Measurements from ENCODE around the gene CEP55.

Gene CEP55

GRCh38 chr10:93469454-93469853, 27.0 kb upstream of the CEP55 start:
- DNase-seq (ENCODE audit: low spot score), result no peak

- no peak for DNase-seq (ENCODE audit: low spot score)
Observed at GRCh38 chr10:93471110-93471651, 25.2 kb upstream of the CEP55 start.

GRCh38 chr10:93473161-93473560, 23.3 kb upstream of the CEP55 start:
- no peak for DNase-seq (ENCODE audit: low spot score)

- DNase-seq (ENCODE audit: low spot score), result no peak
Observed at GRCh38 chr10:93473804-93474472, 22.5 kb upstream of the CEP55 start.

GRCh38 chr10:93475227-93475626, 21.2 kb upstream of the CEP55 start:
- no peak for DNase-seq (ENCODE audit: low spot score)

- no peak for DNase-seq (ENCODE audit: low spot score)
Observed at GRCh38 chr10:93475871-93476270, 20.5 kb upstream of the CEP55 start.

GRCh38 chr10:93476756-93477155, 19.7 kb upstream of the CEP55 start:
- DNase-seq (ENCODE audit: low spot score), result no peak

- DNase-seq (ENCODE audit: low spot score), result no peak
Observed at GRCh38 chr10:93478873-93479272, 17.5 kb upstream of the CEP55 start.

- DNase-seq (ENCODE audit: low spot score), result no peak
Observed at GRCh38 chr10:93481637-93482144, 14.7 kb upstream of the CEP55 start.

GRCh38 chr10:93482145-93482834, 14.1 kb upstream of the CEP55 start, which contains the start of gene MYOF:
TSS of gene MYOF (minus strand) at chr10:93482334. CDS start at chr10:93482194, 140 bp downstream.
- DNase-seq (ENCODE audit: low spot score), result peak; percentile 83

- no peak for DNase-seq (ENCODE audit: low spot score)
Observed at GRCh38 chr10:93485690-93486089, 10.7 kb upstream of the CEP55 start.

GRCh38 chr10:93488956-93489528, 7.4 kb upstream of the CEP55 start:
- no peak for DNase-seq (ENCODE audit: low spot score)

GRCh38 chr10:93491602-93492121, 4.8 kb upstream of the CEP55 start:
- DNase-seq (ENCODE audit: low spot score), result no peak

- no peak for DNase-seq (ENCODE audit: low spot score)
Observed at GRCh38 chr10:93493162-93493561, 3.2 kb upstream of the CEP55 start.

- DNase-seq (ENCODE audit: low spot score), result no peak
Observed at GRCh38 chr10:93494494-93494893, 1.9 kb upstream of the CEP55 start.

GRCh38 chr10:93495654-93496321, 624 bp upstream of the CEP55 start:
- DNase-seq (ENCODE audit: low spot score), result no peak

- no peak for DNase-seq (ENCODE audit: low spot score)
Observed at GRCh38 chr10:93498166-93498565, 1.8 kb downstream of the CEP55 start.

GRCh38 chr10:93501650-93502049, 5.2 kb downstream of the CEP55 start:
- no peak for DNase-seq (ENCODE audit: low spot score)

- no peak for DNase-seq (ENCODE audit: low spot score)
Observed at GRCh38 chr10:93503075-93503474, 6.7 kb downstream of the CEP55 start.

GRCh38 chr10:93505075-93505474, 8.7 kb downstream of the CEP55 start:
- DNase-seq (ENCODE audit: low spot score), result no peak

GRCh38 chr10:93509816-93510215, 13.4 kb downstream of the CEP55 start:
- DNase-seq (ENCODE audit: low spot score), result no peak

- DNase-seq (ENCODE audit: low spot score), result no peak
Observed at GRCh38 chr10:93512565-93512964, 16.2 kb downstream of the CEP55 start.
